ENCODE measurements around the gene SPATA2.

The SPATA2 gene

DNA sequence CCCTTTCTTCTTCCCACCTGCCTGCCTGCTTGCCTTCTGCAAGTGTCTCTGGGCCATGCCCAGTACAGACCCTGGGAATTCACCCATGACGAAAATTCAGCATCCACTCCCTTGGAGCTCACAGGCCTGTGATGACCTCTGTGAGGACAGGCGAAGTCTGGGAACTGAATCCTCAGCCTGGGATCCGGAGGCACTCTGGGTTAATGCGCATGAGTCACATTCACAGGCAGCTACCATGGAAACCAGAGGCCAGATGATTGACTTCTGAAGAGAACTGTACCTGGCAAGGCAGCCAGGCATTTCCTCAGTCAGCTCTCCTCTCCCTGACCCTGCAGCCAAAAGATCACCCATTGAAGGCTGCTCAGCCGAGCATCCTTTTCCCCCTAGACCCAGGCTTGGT, 61.7 kb downstream of the SPATA2 start:
- no peak for DNase-seq

Data from activated effector memory CD4-positive, alpha-beta T cell treated with Interleukin-2 at 50 U/mL for 16 hours (primary cell).